ENCODE data around the gene TEX29. TPM values are rescaled to one million over a fixed set of nuclear protein-coding genes. Genes with fewer than 3 reads are reported as not detected.

The TEX29 gene
- total RNA-seq, 1 experiment from 2014 or later: 0.45 TPM

GRCh38 chr13:111326621-111326965, 6.2 kb downstream of the TEX29 start:
- Histone ChIP-seq H3K36me3 (ENCODE audit: insufficient read depth, low read length, poor library complexity, severe bottlenecking) (no peaks in the 10 kb centered on the region), H3K9me3 (ENCODE audit: low read depth, low read length, poor library complexity, severe bottlenecking) (no peaks in the 10 kb centered on the region), H3K4me1 (ENCODE audit: insufficient read depth, low read length, poor library complexity, severe bottlenecking) (no peaks in the 10 kb centered on the region), H3K4me3 (ENCODE audit: low read depth, low read length, poor library complexity, severe bottlenecking) (no peak overlapping the region), H3K27ac (ENCODE audit: low read depth, low read length, poor library complexity, severe bottlenecking) (no peak overlapping the region), H3K27me3 (replicated peaks; ENCODE audit: insufficient read depth, low read depth, low read length, poor library complexity) (no peaks in the 10 kb centered on the region)
- no peak for TF ChIP-seq EZH2 (IDR thresholded peaks at IDR 0.05; ENCODE audit: borderline replicate concordance, low read depth, low read length, poor library complexity, severe bottlenecking)
- TF ChIP-seq, protein P1, sequence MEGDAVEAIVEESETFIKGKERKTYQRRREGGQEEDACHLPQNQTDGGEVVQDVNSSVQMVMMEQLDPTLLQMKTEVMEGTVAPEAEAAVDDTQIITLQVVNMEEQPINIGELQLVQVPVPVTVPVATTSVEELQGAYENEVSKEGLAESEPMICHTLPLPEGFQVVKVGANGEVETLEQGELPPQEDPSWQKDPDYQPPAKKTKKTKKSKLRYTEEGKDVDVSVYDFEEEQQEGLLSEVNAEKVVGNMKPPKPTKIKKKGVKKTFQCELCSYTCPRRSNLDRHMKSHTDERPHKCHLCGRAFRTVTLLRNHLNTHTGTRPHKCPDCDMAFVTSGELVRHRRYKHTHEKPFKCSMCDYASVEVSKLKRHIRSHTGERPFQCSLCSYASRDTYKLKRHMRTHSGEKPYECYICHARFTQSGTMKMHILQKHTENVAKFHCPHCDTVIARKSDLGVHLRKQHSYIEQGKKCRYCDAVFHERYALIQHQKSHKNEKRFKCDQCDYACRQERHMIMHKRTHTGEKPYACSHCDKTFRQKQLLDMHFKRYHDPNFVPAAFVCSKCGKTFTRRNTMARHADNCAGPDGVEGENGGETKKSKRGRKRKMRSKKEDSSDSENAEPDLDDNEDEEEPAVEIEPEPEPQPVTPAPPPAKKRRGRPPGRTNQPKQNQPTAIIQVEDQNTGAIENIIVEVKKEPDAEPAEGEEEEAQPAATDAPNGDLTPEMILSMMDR (conservative IDR thresholded peaks at IDR 0.05; ENCODE audit: low read depth, low read length): no peak
- no peak for DNase-seq (ENCODE audit: low spot score)
- POLR2A ChIA-PET (ENCODE audit: low non-redundant PET): no interaction called here
- CTCF ChIA-PET: no interaction called here
- no TSS peak for BruUV-seq (replicated peaks)
- intact Hi-C loops (cut with micrococcal nuclease; ENCODE audit: unreplicated experiment): no loop called here

- ChIA-PET POLR2A (ENCODE audit: low non-redundant PET) (no interaction called here), CTCF (no interaction called here)
- no peak overlapping the region for H3K27ac ChIP-seq (ENCODE audit: low read depth, low read length, poor library complexity, severe bottlenecking)
- TF ChIP-seq, protein P1 (conservative IDR thresholded peaks at IDR 0.05; ENCODE audit: low read depth, low read length): no peak
- TF ChIP-seq EZH2 (IDR thresholded peaks at IDR 0.05; ENCODE audit: borderline replicate concordance, low read depth, low read length, poor library complexity, severe bottlenecking): no peak
- no peaks in the 10 kb centered on the region for H3K27me3 ChIP-seq (replicated peaks; ENCODE audit: insufficient read depth, low read depth, low read length, poor library complexity)
- H3K4me3 ChIP-seq (ENCODE audit: low read depth, low read length, poor library complexity, severe bottlenecking): no peak overlapping the region
- intact Hi-C loops (cut with micrococcal nuclease; ENCODE audit: unreplicated experiment): no loop called here
- H3K4me1 ChIP-seq (ENCODE audit: insufficient read depth, low read length, poor library complexity, severe bottlenecking): no peaks in the 10 kb centered on the region
- H3K36me3 ChIP-seq (ENCODE audit: insufficient read depth, low read length, poor library complexity, severe bottlenecking): no peaks in the 10 kb centered on the region
- no peak for DNase-seq (ENCODE audit: low spot score)
- no TSS peak for BruUV-seq (replicated peaks)
- H3K9me3 ChIP-seq (ENCODE audit: low read depth, low read length, poor library complexity, severe bottlenecking): no peaks in the 10 kb centered on the region
Observed at GRCh38 chr13:111326981-111327642, 6.7 kb downstream of the TEX29 start.

- no peak overlapping the region for H3K4me3 ChIP-seq (ENCODE audit: low read depth, low read length, poor library complexity, severe bottlenecking)
- no peak for TF ChIP-seq EZH2 (IDR thresholded peaks at IDR 0.05; ENCODE audit: borderline replicate concordance, low read depth, low read length, poor library complexity, severe bottlenecking)
- TF ChIP-seq, protein P1 (conservative IDR thresholded peaks at IDR 0.05; ENCODE audit: low read depth, low read length): no peak
- no peak overlapping the region for H3K27ac ChIP-seq (ENCODE audit: low read depth, low read length, poor library complexity, severe bottlenecking)
- no TSS peak for BruUV-seq (replicated peaks)
- intact Hi-C loops (cut with micrococcal nuclease; ENCODE audit: unreplicated experiment): no loop called here
- no peaks in the 10 kb centered on the region for H3K36me3 ChIP-seq (ENCODE audit: insufficient read depth, low read length, poor library complexity, severe bottlenecking)
- H3K4me1 ChIP-seq (ENCODE audit: insufficient read depth, low read length, poor library complexity, severe bottlenecking): no peaks in the 10 kb centered on the region
- H3K27me3 ChIP-seq (replicated peaks; ENCODE audit: insufficient read depth, low read depth, low read length, poor library complexity): no peaks in the 10 kb centered on the region
- DNase-seq (ENCODE audit: low spot score): no peak
- POLR2A ChIA-PET (ENCODE audit: low non-redundant PET): no interaction called here
- CTCF ChIA-PET: interaction anchor here (0.7 kb wide), 1 partner anchor 58 kb away, joined by 6 read pairs; no protein-coding TSS in a partner anchor
- H3K9me3 ChIP-seq (ENCODE audit: low read depth, low read length, poor library complexity, severe bottlenecking): no peaks in the 10 kb centered on the region
Observed at GRCh38 chr13:111327730-111328573, 7.5 kb downstream of the TEX29 start.
